DND-41 (cell line): ENCODE results near the gene PSTPIP2.

Experiments
- CTCF ChIP-seq: IDR thresholded peaks from 2 replicates; pipeline ENCODE4 v1.5.1; 2012; ENCODE audit warnings: borderline replicate concordance, low read length, moderate library complexity, mild to moderate bottlenecking; ENCODE audit not compliant: poor library complexity, severe bottlenecking; ENCODE audit errors: extremely low read depth
- EZH2 ChIP-seq: IDR thresholded peaks from 3 replicates; pipeline ENCODE4 v1.6.1; 2012; ENCODE audit warnings: borderline replicate concordance, low read depth, mild to moderate bottlenecking, moderate library complexity, low read length, inconsistent platforms; ENCODE audit not compliant: severe bottlenecking

GRCh38 chr18:46061796-46062195 is 10.3 kb downstream of the PSTPIP2 start:
- TF ChIP-seq CTCF (no peak), EZH2 (no peak)
